A673 (cell line): Measurements from ENCODE around the gene DIDO1. TPM values are rescaled to one million over a fixed set of nuclear protein-coding genes. Genes with fewer than 3 reads are reported as not detected.
"Not testable (repeated sequence)": the region's sequence is repeated elsewhere in the genome, so short reads cannot be mapped to it uniquely, and the experiment has no call there.

Experiments
- BruUV-seq: library from RNA; stranded (reverse); fragments of 400-500 nt; replicated peaks from 2 replicates; lab custom pipeline; 2021; lab: Mats Ljungman, UMichigan
- CTCF ChIA-PET: fragments of 300-600 bp; sonication (Branson Sonifier 250); formaldehyde crosslinking; loops from one replicate; lab custom pipeline; 2022; ENCODE audit warnings: antibody characterized with exemption; lab: Charles Lee
- POLR2A ChIA-PET: fragments of 300-600 bp; sonication (Branson Sonifier 250); formaldehyde crosslinking; loops from one replicate; lab custom pipeline; 2022; ENCODE audit warnings: antibody characterized with exemption; ENCODE audit not compliant: low non-redundant PET; lab: Charles Lee
- DNase-seq: peaks from one replicate; pipeline ENCODE4 v3.0.0-alpha.2; 2015; ENCODE audit warnings: low spot score
- H3K27ac ChIP-seq: fragments of 200-600 bp; sonication (generic); 2 replicates; pipeline ENCODE4 v1.5.1; 2016; ENCODE audit warnings: mixed run types, low read depth, mild to moderate bottlenecking, mixed read lengths, antibody characterized with exemption, low read length; ENCODE audit not compliant: poor library complexity, severe bottlenecking
- H3K27me3 ChIP-seq: fragments of 200-600 bp; sonication (generic); replicated peaks from 2 replicates; pipeline ENCODE4 v1.6.1; 2017; ENCODE audit warnings: mixed run types, low read depth, mild to moderate bottlenecking, mixed read lengths, antibody characterized with exemption, low read length; ENCODE audit not compliant: insufficient read depth, poor library complexity
- H3K36me3 ChIP-seq: fragments of 200-600 bp; sonication (generic); 2 replicates; pipeline ENCODE4 v1.6.1; 2016; ENCODE audit warnings: mixed run types, mild to moderate bottlenecking, mixed read lengths, antibody characterized with exemption, low read length; ENCODE audit not compliant: insufficient read depth, poor library complexity, severe bottlenecking
- H3K4me1 ChIP-seq: fragments of 200-600 bp; sonication (generic); 2 replicates; pipeline ENCODE4 v1.6.1; 2017; ENCODE audit warnings: mixed run types, mild to moderate bottlenecking, mixed read lengths, antibody characterized with exemption, low read length; ENCODE audit not compliant: insufficient read depth, poor library complexity, severe bottlenecking
- H3K4me3 ChIP-seq: fragments of 200-600 bp; sonication (generic); 2 replicates; pipeline ENCODE4 v1.5.1; 2016; ENCODE audit warnings: low read depth, mixed run types, mild to moderate bottlenecking, mixed read lengths, low read length; ENCODE audit not compliant: poor library complexity, severe bottlenecking
- H3K9me3 ChIP-seq: fragments of 200-600 bp; sonication (generic); 2 replicates; pipeline ENCODE4 v1.6.1; 2016; ENCODE audit warnings: mixed run types, low read depth, mild to moderate bottlenecking, mixed read lengths, antibody characterized with exemption, low read length; ENCODE audit not compliant: poor library complexity, severe bottlenecking
- EZH2 ChIP-seq: fragments of 200-600 bp; sonication (generic); IDR thresholded peaks from 2 replicates; pipeline ENCODE4 v1.6.1; 2017; ENCODE audit warnings: borderline replicate concordance, low read depth, mild to moderate bottlenecking, mixed read lengths, antibody characterized with exemption, low read length; ENCODE audit not compliant: poor library complexity, severe bottlenecking
- intact Hi-C: fragments of 100-400 bp; cut with micrococcal nuclease; formaldehyde crosslinking; loops from one replicate; pipeline ENCODE4 v1.10.0; 2022; ENCODE audit not compliant: unreplicated experiment
- total RNA-seq: library from RNA; stranded (reverse); gene quantifications from 2 replicates; pipeline ENCODE4 v1.2.3, GENCODE V29; 2021
- TF ChIP-seq, protein P1 (sequence below): fragments of 300-800, 200-600 bp; sonication (generic); conservative IDR thresholded peaks from 2 replicates; pipeline ENCODE4 v1.5.1; 2017; ENCODE audit warnings: low read depth, mild to moderate bottlenecking, antibody characterized with exemption, low read length, moderate library complexity, mixed read lengths

The DIDO1 gene
- total RNA-seq, 1 experiment from 2014 or later: 64.4 TPM

DNA sequence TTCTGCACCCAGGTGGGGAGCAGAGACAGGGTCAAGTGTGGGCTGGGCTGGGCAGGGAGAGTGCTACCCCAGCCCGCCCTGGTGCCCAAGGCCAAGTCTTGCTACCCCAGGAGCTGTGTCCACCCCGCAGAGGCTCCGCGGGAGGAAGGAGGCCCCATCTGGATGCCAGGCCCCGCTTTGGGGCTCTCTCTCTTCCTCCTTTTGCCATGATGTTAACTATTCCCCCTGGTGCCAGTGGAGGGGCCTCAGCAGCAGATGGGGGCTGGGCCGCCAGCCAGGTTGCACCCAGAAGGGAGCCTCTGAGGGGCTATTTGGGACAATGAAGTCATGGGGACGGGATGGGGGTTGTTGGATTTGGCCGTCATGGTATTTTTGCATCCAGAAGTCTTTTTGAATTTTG lies 35.5 kb upstream of the DIDO1 start:
- intact Hi-C loops: no loop called here
- BruUV-seq: no TSS peak
- CTCF ChIA-PET: no interaction called here
- POLR2A ChIA-PET: no interaction called here
- no peaks in the 10 kb centered on the region for H3K36me3 ChIP-seq
- H3K4me3 ChIP-seq: no peak overlapping the region
- no peaks in the 10 kb centered on the region for H3K4me1 ChIP-seq
- H3K27ac ChIP-seq: no peak overlapping the region
- no peaks in the 10 kb centered on the region for H3K9me3 ChIP-seq
- no peak for DNase-seq
- no peaks in the 10 kb centered on the region for H3K27me3 ChIP-seq
- TF ChIP-seq, protein P1, sequence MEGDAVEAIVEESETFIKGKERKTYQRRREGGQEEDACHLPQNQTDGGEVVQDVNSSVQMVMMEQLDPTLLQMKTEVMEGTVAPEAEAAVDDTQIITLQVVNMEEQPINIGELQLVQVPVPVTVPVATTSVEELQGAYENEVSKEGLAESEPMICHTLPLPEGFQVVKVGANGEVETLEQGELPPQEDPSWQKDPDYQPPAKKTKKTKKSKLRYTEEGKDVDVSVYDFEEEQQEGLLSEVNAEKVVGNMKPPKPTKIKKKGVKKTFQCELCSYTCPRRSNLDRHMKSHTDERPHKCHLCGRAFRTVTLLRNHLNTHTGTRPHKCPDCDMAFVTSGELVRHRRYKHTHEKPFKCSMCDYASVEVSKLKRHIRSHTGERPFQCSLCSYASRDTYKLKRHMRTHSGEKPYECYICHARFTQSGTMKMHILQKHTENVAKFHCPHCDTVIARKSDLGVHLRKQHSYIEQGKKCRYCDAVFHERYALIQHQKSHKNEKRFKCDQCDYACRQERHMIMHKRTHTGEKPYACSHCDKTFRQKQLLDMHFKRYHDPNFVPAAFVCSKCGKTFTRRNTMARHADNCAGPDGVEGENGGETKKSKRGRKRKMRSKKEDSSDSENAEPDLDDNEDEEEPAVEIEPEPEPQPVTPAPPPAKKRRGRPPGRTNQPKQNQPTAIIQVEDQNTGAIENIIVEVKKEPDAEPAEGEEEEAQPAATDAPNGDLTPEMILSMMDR: no peak
- TF ChIP-seq EZH2: no peak

DNA sequence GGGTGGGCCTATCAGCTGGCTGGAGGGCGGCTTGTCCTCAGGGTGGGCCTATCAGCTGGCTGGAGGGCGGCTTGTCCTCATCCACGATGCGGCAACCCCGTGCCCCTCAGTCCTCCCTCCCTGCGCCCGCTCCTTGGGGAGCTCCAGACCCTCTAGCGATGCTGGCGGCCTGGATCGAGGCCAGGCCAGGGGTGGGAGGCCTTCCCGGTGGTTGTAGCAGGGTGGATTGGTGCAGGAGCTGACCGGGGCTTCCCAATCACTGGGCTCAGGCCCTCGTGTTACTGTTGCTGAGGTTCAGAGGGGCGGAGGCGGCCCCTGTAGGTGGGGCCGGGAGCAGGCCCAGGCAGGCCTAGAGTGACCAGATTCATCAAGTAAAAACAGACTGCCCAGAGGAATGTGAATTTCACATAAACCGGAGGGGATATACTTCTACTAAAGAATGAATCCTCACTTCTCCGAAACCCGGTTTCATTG lies 35.0 kb upstream of the DIDO1 start:
- H3K27me3 ChIP-seq: no peaks in the 10 kb centered on the region

DNA sequence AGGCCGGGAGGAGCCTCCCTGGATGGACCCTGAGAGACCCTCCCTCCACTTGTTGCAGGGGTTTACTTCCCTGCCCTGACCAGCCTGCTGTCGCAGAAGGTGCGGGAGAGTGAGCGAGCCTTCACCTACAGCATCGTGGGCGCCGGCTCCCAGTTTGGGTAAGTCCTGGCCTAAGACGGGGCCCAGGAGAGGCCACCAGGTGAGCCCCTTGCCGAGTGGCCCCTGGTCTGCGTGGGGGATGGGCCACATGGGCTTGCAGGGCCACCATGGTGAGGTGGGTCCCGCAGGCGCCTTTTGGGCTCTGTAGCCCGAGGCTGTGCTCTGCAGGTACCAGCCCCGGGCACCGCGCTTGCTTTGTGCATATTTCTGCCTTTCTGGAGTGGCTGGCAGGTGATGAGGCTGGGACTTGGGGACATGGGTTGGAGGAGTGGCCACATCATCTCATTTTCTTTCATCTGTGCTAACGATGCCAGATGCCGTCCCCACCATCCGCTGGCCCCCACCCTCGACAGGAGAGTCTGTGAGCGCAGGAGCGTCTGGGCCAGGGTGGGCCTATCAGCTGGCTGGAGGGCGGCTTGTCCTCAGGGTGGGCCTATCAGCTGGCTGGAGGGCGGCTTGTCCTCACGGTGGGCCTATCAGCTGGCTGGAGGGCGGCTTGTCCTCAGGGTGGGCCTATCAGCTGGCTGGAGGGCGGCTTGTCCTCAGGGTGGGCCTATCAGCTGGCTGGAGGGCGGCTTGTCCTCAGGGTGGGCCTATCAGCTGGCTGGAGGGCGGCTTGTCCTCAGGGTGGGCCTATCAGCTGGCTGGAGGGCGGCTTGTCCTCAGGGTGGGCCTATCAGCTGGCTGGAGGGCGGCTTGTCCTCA lies 34.4 kb upstream of the DIDO1 start:
- CTCF ChIA-PET: interaction anchor here (0.7 kb wide), 1 partner anchor 12 kb away, joined by 3 read pairs; no protein-coding TSS in a partner anchor
- H3K4me3 ChIP-seq, H3K36me3 ChIP-seq, H3K27ac ChIP-seq, H3K4me1 ChIP-seq, H3K27me3 ChIP-seq, intact Hi-C loops, DNase-seq, H3K9me3 ChIP-seq, POLR2A ChIA-PET, BruUV-seq: not testable (repeated sequence)

More for the DNA sequence above, 35.0 kb upstream of the DIDO1 start:
- POLR2A ChIA-PET: no interaction called here
- Histone ChIP-seq H3K4me3 (no peak overlapping the region), H3K36me3 (no peaks in the 10 kb centered on the region), H3K27ac (no peak overlapping the region), H3K4me1 (no peaks in the 10 kb centered on the region), H3K9me3 (no peaks in the 10 kb centered on the region)
- intact Hi-C loops: no loop called here
- no peak for DNase-seq
- CTCF ChIA-PET: no interaction called here
- TF ChIP-seq, protein P1: no peak
- no peak for TF ChIP-seq EZH2
- BruUV-seq: no TSS peak
